Measurements from ENCODE around the gene TRAPPC6A.

DNA sequence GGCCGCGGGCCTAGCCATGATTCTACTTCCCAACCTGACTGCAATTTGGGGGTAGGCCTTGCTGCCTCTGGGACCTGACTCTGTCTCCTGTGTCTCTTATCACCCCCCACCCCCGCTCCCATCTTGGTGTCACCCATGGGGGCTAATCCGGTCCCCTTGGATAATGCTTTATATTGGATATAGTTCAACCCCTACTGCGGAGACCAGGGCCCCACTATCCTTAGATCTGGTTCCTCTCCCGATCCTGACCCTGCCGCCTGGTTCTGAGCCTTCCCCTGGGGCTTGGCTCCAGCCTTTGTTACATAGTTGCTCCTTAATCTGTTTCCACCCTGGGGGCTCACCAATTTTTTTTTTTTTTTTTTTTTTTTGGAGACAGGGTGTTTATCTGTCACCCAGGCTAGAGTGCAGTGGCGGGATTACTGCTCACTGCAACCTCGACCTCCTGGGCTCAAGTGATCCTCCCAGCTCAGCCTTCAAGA, 1.9 kb upstream of the TRAPPC6A start:
- TF ChIP-seq BHLHE40 (IDR thresholded peaks at IDR 0.05; ENCODE audit: borderline replicate concordance) (no peak), SUZ12 (IDR thresholded peaks at IDR 0.05) (no peak), ARNT (IDR thresholded peaks at IDR 0.05) (no peak), ELF4 (IDR thresholded peaks at IDR 0.05) (no peak), SP1 (IDR thresholded peaks at IDR 0.05) (no peak), CTBP1 (IDR thresholded peaks at IDR 0.05; ENCODE audit: borderline replicate concordance) (no peak), NFRKB (IDR thresholded peaks at IDR 0.05) (no peak), HDGF (IDR thresholded peaks at IDR 0.05; ENCODE audit: borderline replicate concordance) (no peak), FOXM1 (IDR thresholded peaks at IDR 0.05; ENCODE audit: borderline replicate concordance) (no peak), FOXK2 (IDR thresholded peaks at IDR 0.05) (no peak)
- TF ChIP-seq, protein P1, sequence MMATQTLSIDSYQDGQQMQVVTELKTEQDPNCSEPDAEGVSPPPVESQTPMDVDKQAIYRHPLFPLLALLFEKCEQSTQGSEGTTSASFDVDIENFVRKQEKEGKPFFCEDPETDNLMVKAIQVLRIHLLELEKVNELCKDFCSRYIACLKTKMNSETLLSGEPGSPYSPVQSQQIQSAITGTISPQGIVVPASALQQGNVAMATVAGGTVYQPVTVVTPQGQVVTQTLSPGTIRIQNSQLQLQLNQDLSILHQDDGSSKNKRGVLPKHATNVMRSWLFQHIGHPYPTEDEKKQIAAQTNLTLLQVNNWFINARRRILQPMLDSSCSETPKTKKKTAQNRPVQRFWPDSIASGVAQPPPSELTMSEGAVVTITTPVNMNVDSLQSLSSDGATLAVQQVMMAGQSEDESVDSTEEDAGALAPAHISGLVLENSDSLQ (IDR thresholded peaks at IDR 0.05), result no peak
